CD4-positive, alpha-beta T cell treated with Interleukin-15 for 4 hours (primary cell): Measurements from ENCODE around the gene HNRNPK.

ENCODE experiments used
- DNase-seq: peaks from one replicate; pipeline ENCODE4 v3.0.0-alpha.2; 2020; ENCODE audit warnings: low spot score

HNRNPK gene

GRCh38 chr9:83979812-83980394, at the start of gene HNRNPK:
TSS of gene HNRNPK (minus strand) at chr9:83980215. CDS start at chr9:83978252, 1,963 bp downstream.
- DNase-seq = peak; percentile 100

- no peak for DNase-seq
Measured at GRCh38 chr9:84027201-84027600, 47.2 kb upstream of the HNRNPK start.

- DNase-seq = no peak
Measured at GRCh38 chr9:84024041-84024575, 44.1 kb upstream of the HNRNPK start.

GRCh38 chr9:84007662-84008061, 27.6 kb upstream of the HNRNPK start:
- DNase-seq = no peak

- DNase-seq = no peak
Measured at GRCh38 chr9:84003246-84003645, 23.2 kb upstream of the HNRNPK start.

- DNase-seq = peak; percentile 18
Measured at GRCh38 chr9:84002344-84002743, 22.3 kb upstream of the HNRNPK start.

GRCh38 chr9:84001621-84002020, 21.6 kb upstream of the HNRNPK start:
- no peak for DNase-seq

- no peak for DNase-seq
Measured at GRCh38 chr9:84000186-84000585, 20.2 kb upstream of the HNRNPK start.

- DNase-seq = no peak
Measured at GRCh38 chr9:83999141-83999918, 19.3 kb upstream of the HNRNPK start.

GRCh38 chr9:83996126-83996525, 16.1 kb upstream of the HNRNPK start:
- no peak for DNase-seq

- no peak for DNase-seq
Measured at GRCh38 chr9:83992901-83993300, 12.9 kb upstream of the HNRNPK start.

- no peak for DNase-seq
Measured at GRCh38 chr9:83992407-83992806, 12.4 kb upstream of the HNRNPK start.

- DNase-seq = no peak
Measured at GRCh38 chr9:83991355-83991754, 11.3 kb upstream of the HNRNPK start.

GRCh38 chr9:83988411-83988810, 8.4 kb upstream of the HNRNPK start:
- DNase-seq = no peak

GRCh38 chr9:83987402-83987791, 7.4 kb upstream of the HNRNPK start:
- no peak for DNase-seq

- DNase-seq = peak; percentile 31
Measured at GRCh38 chr9:83986765-83987401, 6.9 kb upstream of the HNRNPK start.

GRCh38 chr9:83986195-83986594, 6.2 kb upstream of the HNRNPK start:
- no peak for DNase-seq

GRCh38 chr9:83981126-83981871, 1.3 kb upstream of the HNRNPK start:
- DNase-seq = peak; percentile 26

GRCh38 chr9:83980395-83981125, 545 bp upstream of the HNRNPK start, which contains the start of gene RMI1:
TSS of gene RMI1 (plus strand) at chr9:83980805. CDS start at chr9:84000987, 20,182 bp downstream.
- peak; percentile 99 for DNase-seq

- DNase-seq = peak; percentile 83
Measured at GRCh38 chr9:83978992-83979811, 813 bp downstream of the HNRNPK start.

GRCh38 chr9:83977196-83977595, 2.8 kb downstream of the HNRNPK start:
- no peak for DNase-seq
